Measurements from ENCODE around the gene PDE6D. TPM values are rescaled to one million over a fixed set of nuclear protein-coding genes. Genes with fewer than 3 reads are reported as not detected.
"Not testable (repeated sequence)": the region's sequence is repeated elsewhere in the genome, so short reads cannot be mapped to it uniquely, and the experiment has no call there.

The PDE6D gene
- total RNA-seq, 4 donors from 2014 or later = 13.5 to 24.0 (median 16.1) TPM

GRCh38 chr2:231714639-231715498 lies 66.2 kb downstream of the PDE6D start:
- H3K4me1 ChIP-seq = peaks cover 30 to 53% (median 33%) of the 10 kb centered on the region in 3 donors
- no peak for TF ChIP-seq POLR2A (IDR thresholded peaks at IDR 0.05)
- TF ChIP-seq CTCF (IDR thresholded peaks at IDR 0.05) = peak; percentile 87 to 95 (median 89)
- no peaks in the 10 kb centered on the region for H3K9me3 ChIP-seq
- no peak overlapping the region for H3K4me3 ChIP-seq
- 47% methylated on average over 3 of the region's 17 CpGs; no CpG with 5 or more reads in 1 of the 2 donors for WGBS, 2 donors
- no peaks in the 10 kb centered on the region for H3K27me3 ChIP-seq
- peaks cover 6 to 33% (median 7%) of the 10 kb centered on the region in 3 donors for H3K36me3 ChIP-seq
- no peak for DNase-seq
- intact Hi-C loops (cut with DNase I) = loop anchor here (2.0 kb wide), 1 partner anchor 36 kb away; no protein-coding TSS in a partner anchor
- H3K27ac ChIP-seq = peak overlapping the region; percentile 61 to 100 (median 75)

- TF ChIP-seq CTCF (IDR thresholded peaks at IDR 0.05) = peak; percentile 91 to 97 (median 94)
- TF ChIP-seq POLR2A (IDR thresholded peaks at IDR 0.05) = no peak
- H3K4me3 ChIP-seq = no peak overlapping the region
- 12 to 13% methylated on average over 5 to 9 of the region's 15 CpGs for WGBS, 2 donors
- H3K9me3 ChIP-seq = no peaks in the 10 kb centered on the region
- no peaks in the 10 kb centered on the region for H3K27me3 ChIP-seq
- intact Hi-C loops (cut with DNase I) = loop anchor here (2.0 kb wide), 1 partner anchor 35 kb away; no protein-coding TSS in a partner anchor
- H3K36me3 ChIP-seq = peaks cover 6 to 33% (median 7%) of the 10 kb centered on the region in 3 donors
- peak; percentile 58 for DNase-seq
- H3K4me1 ChIP-seq = peaks cover 30 to 56% (median 33%) of the 10 kb centered on the region in 3 donors
- H3K27ac ChIP-seq = peak overlapping the region; percentile 61 to 100 (median 75)
These were observed 67.1 kb downstream of the PDE6D start for GRCh38 chr2:231713730-231714638.

GRCh38 chr2:231713406-231713729 lies 67.7 kb downstream of the PDE6D start:
- DNase-seq; H3K27me3 ChIP-seq; H3K9me3 ChIP-seq; intact Hi-C loops (cut with DNase I); H3K4me3 ChIP-seq: not testable (repeated sequence)
- Histone ChIP-seq H3K4me1 (peaks cover 30 to 56% (median 33%) of the 10 kb centered on the region in 3 donors), H3K36me3 (peaks cover 6 to 33% (median 7%) of the 10 kb centered on the region in 3 donors), H3K27ac (peak overlapping the region; percentile 61 to 100 (median 75))

- H3K4me3 ChIP-seq = peak overlapping the region in 2 of 4 donors; percentile 59 to 95
These were observed 68.5 kb downstream of the PDE6D start for GRCh38 chr2:231712451-231713021.

GRCh38 chr2:231711677-231712450 lies 69.2 kb downstream of the PDE6D start:
- TF ChIP-seq POLR2A (IDR thresholded peaks at IDR 0.05) (no peak), CTCF (IDR thresholded peaks at IDR 0.05) (no peak)
- intact Hi-C loops (cut with DNase I) = loop anchor here (2.0 kb wide), 1 partner anchor 99 kb away; no protein-coding TSS in a partner anchor
- Histone ChIP-seq H3K9me3 (no peaks in the 10 kb centered on the region), H3K4me1 (peaks cover 30 to 63% (median 33%) of the 10 kb centered on the region in 3 donors), H3K27ac (peak overlapping the region; percentile 94 to 100 (median 99)), H3K27me3 (no peaks in the 10 kb centered on the region), H3K36me3 (peaks cover 6 to 33% (median 7%) of the 10 kb centered on the region in 3 donors), H3K4me3 (peak overlapping the region; percentile 59 to 95 (median 92))
- no peak for DNase-seq
- WGBS, 2 donors = 15 to 20% methylated on average over 7 to 8 of the region's 9 CpGs

More at GRCh38 chr2:231712451-231713021, 68.5 kb downstream of the PDE6D start:
- DNase-seq; H3K9me3 ChIP-seq; H3K27me3 ChIP-seq; intact Hi-C loops (cut with DNase I): not testable (repeated sequence)
- H3K27ac ChIP-seq = peak overlapping the region; percentile 94 to 100 (median 99)
- peaks cover 6 to 33% (median 7%) of the 10 kb centered on the region in 3 donors for H3K36me3 ChIP-seq
- WGBS, 2 donors = 16 to 32% methylated on average over 9 to 17 of the region's 18 CpGs
- peaks cover 30 to 60% (median 33%) of the 10 kb centered on the region in 3 donors for H3K4me1 ChIP-seq
